K562 treated with DMSO at 1 percent for 24 hours (cell line): ENCODE data around the gene HPF1. TPM values are rescaled to one million over a fixed set of nuclear protein-coding genes. Genes with fewer than 3 reads are reported as not detected.

Experiments
- total RNA-seq: library from RNA; unstranded; fragments of 300-600 nt; gene quantifications from 2 replicates; pipeline ENCODE4 v1.2.3, GENCODE V29; 2022; ENCODE audit warnings: low read depth; ENCODE audit not compliant: insufficient read depth

Gene HPF1
- total RNA-seq = 38.1 and 50.5 TPM in 2 replicates

GRCh38 chr4:169757575-169758184 is at the start of gene HPF1:
TSS of gene HPF1 (minus strand) at chr4:169757944. CDS start at chr4:169757877, 67 bp downstream.

Other genes with a start within 250 kb of the HPF1 start
- 7.7 and 8.8 TPM in 2 replicates for gene NEK1, start 145.4 kb downstream of the HPF1 start, total RNA-seq
- gene CLCN3, start 137.4 kb downstream of the HPF1 start, total RNA-seq = 25.2 and 29.9 TPM in 2 replicates